Liver (tissue), 9 donors: ENCODE measurements around the gene NKX1-1. TPM values are rescaled to one million over a fixed set of nuclear protein-coding genes. Genes with fewer than 3 reads are reported as not detected.
"Not testable (repeated sequence)": the region's sequence is repeated elsewhere in the genome, so short reads cannot be mapped to it uniquely, and the experiment has no call there.

Experiments
- DNase-seq: peaks from one replicate; pipeline ENCODE4 v3.0.0-alpha.2; 2017; ENCODE audit warnings: low spot score
- H3K27ac ChIP-seq, 2 donors: one replicate each; pipeline ENCODE4 v1.7.0; 2013; ENCODE audit warnings: inconsistent platforms in 2 of 2, low read length in 2 of 2, control low read depth in 1 of 2, low read depth in 1 of 2, mild to moderate bottlenecking in 1 of 2
- H3K27me3 ChIP-seq, 4 donors: one replicate each; pipeline versions ENCODE4 v1.6.1 to v1.7.0; 2013; ENCODE audit warnings: low read length in 3 of 4, inconsistent platforms in 1 of 4, mild to moderate bottlenecking in 1 of 4, moderate library complexity in 1 of 4; ENCODE audit not compliant: control insufficient read depth in 4 of 4, insufficient read depth in 4 of 4
- H3K36me3 ChIP-seq, 4 donors: one replicate each; pipeline versions ENCODE4 v1.6.1 to v1.7.0; 2013; ENCODE audit warnings: low read length in 3 of 4, mild to moderate bottlenecking in 3 of 4, low read depth in 1 of 4, moderate library complexity in 1 of 4; ENCODE audit not compliant: control insufficient read depth in 4 of 4, insufficient read depth in 3 of 4
- H3K4me1 ChIP-seq, 4 donors: one replicate each; pipeline versions ENCODE4 v1.6.1 to v1.7.0; 2013; ENCODE audit warnings: low read length in 3 of 4, mild to moderate bottlenecking in 3 of 4, moderate library complexity in 1 of 4; ENCODE audit not compliant: control insufficient read depth in 4 of 4, insufficient read depth in 4 of 4
- H3K4me3 ChIP-seq, 3 donors: one replicate each; pipeline versions ENCODE4 v1.6.1 to v1.7.0; 2013; ENCODE audit warnings: low read length in 3 of 3, control low read depth in 1 of 3, low read depth in 1 of 3, mild to moderate bottlenecking in 1 of 3
- H3K9ac ChIP-seq, 2 donors: one replicate each; pipeline ENCODE4 v1.7.0; 2013; ENCODE audit warnings: low read length in 2 of 2, mild to moderate bottlenecking in 2 of 2, moderate library complexity in 2 of 2, control low read depth in 1 of 2, low read depth in 1 of 2
- H3K9me3 ChIP-seq, 4 donors: one replicate each; pipeline versions ENCODE4 v1.6.1 to v1.7.0; 2013; ENCODE audit warnings: low read length in 3 of 4; ENCODE audit not compliant: control insufficient read depth in 4 of 4
- FOXA1 ChIP-seq: IDR thresholded peaks from 2 replicates; pipeline ENCODE4 v1.6.1; 2016; ENCODE audit warnings: antibody characterized with exemption
- FOXA2 ChIP-seq: IDR thresholded peaks from 2 replicates; pipeline ENCODE4 v1.6.1; 2016; ENCODE audit warnings: antibody characterized with exemption
- HNF4A ChIP-seq, 2 donors: conservative IDR thresholded peaks; 2 replicates each; pipeline ENCODE4 v1.6.1; 2016; ENCODE audit warnings: antibody characterized with exemption in 2 of 2, mild to moderate bottlenecking in 2 of 2
- HNF4G ChIP-seq: IDR thresholded peaks from 2 replicates; pipeline ENCODE4 v1.6.1; 2016; ENCODE audit warnings: antibody characterized with exemption
- JUND ChIP-seq, 2 donors: IDR thresholded peaks; 2 replicates each; pipeline ENCODE4 v1.6.1; 2016; ENCODE audit warnings: antibody characterized with exemption in 2 of 2
- RAD21 ChIP-seq, 2 donors: IDR thresholded peaks; 2 replicates each; pipeline ENCODE4 v1.6.1; 2016; ENCODE audit warnings: antibody characterized with exemption in 2 of 2, mild to moderate bottlenecking in 2 of 2
- RXRA ChIP-seq, 2 donors: IDR thresholded peaks; 2 replicates each; pipeline ENCODE4 v1.6.1; 2017 to 2018; ENCODE audit warnings: antibody characterized with exemption in 2 of 2, mild to moderate bottlenecking in 1 of 2
- SP1 ChIP-seq: IDR thresholded peaks from 2 replicates; pipeline ENCODE4 v1.6.1; 2018; ENCODE audit warnings: antibody characterized with exemption, mild to moderate bottlenecking
- TAF1 ChIP-seq: conservative IDR thresholded peaks from 2 replicates; pipeline ENCODE4 v1.6.1; 2016; ENCODE audit warnings: antibody characterized with exemption, mild to moderate bottlenecking
- YY1 ChIP-seq: IDR thresholded peaks from 2 replicates; pipeline ENCODE4 v1.6.1; 2016; ENCODE audit warnings: antibody characterized with exemption, mild to moderate bottlenecking
- WGBS: extraction: QIAGEN DNeasy Blood & Tissue Kit; methylation state at CpG from one replicate; pipeline ENCODE4 v1.1.7; 2013; 5-methylcytosine and 5-hydroxymethylcytosine counted together
- polyA plus RNA-seq, 2 donors: library from polyadenylated mRNA; stranded (reverse) in 1 of 2; unstranded in 1 of 2; fragments of 200-250 nt in 1 of 2; fragments of >200 nt in 1 of 2; fragmentation: Nextera tagmentation in 1 of 2; extraction: Ambion mirVana in 1 of 2; gene quantifications; one replicate each; pipeline versions ENCODE4 v1.2.1 to v1.2.3, GENCODE V29; 2013 to 2015
- total RNA-seq, 2 donors: library from RNA; depleted of rRNA; stranded (reverse); fragments of >200 nt; gene quantifications; one replicate each; pipeline ENCODE4 v1.2.3, GENCODE V29; 2014
- TF ChIP-seq, protein P1 (sequence below): IDR thresholded peaks from 2 replicates; pipeline ENCODE4 v1.6.1; 2016; ENCODE audit warnings: antibody characterized with exemption
- TF ChIP-seq, protein P2 (sequence below): IDR thresholded peaks from 2 replicates; pipeline ENCODE4 v1.6.1; 2016; ENCODE audit warnings: antibody characterized with exemption
- TF ChIP-seq, protein P3 (sequence below): fragments of 150-350 bp; IDR thresholded peaks from 2 replicates; pipeline ENCODE4 v1.5.1; 2017; ENCODE audit warnings: improper control_type of control experiment, low read depth, low read length; ENCODE audit not compliant: missing input control
- TF ChIP-seq, protein P4 (sequence below): IDR thresholded peaks from 2 replicates; pipeline ENCODE4 v1.6.1; 2016; ENCODE audit warnings: antibody characterized with exemption, mild to moderate bottlenecking
- TF ChIP-seq, protein P5 (sequence below): IDR thresholded peaks from 2 replicates; pipeline ENCODE4 v1.6.1; 2016; ENCODE audit warnings: antibody characterized with exemption
- donor health status: healthy.
- donor health status: healthy.
- donor health status: healthy.
- donor health status: healthy.
- donor health status: healthy.

Gene NKX1-1
- total and polyA plus RNA-seq, 4 donors = not detected

DNA sequence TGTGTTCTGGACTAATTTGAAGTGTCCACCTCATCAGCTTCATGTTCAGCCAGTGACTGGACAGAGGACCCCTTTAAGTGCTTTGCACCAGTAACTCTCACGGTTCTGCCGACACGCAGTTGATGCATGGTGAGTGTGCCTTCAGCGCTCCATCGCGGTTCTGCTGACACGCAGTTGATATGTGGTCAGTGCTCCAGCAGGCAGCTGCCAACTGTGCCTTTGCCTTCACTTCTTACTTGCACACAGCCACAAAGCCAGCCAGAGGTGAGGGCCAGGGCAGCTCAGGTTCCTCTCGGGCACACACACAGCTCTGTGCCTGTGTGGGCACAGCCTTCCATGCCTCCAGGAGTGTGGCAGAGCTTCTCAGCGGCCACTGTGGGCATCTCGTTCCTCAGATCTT is 12.4 kb downstream of the NKX1-1 start:
- Histone ChIP-seq H3K4me3 (no peak overlapping the region), H3K27ac (no peak overlapping the region), H3K36me3 (peaks cover 4 to 17% (median 10%) of the 10 kb centered on the region in 4 donors), H3K9me3 (peaks cover 2 to 7% (median 6%) of the 10 kb centered on the region in 4 donors), H3K27me3 (no peaks in the 10 kb centered on the region), H3K4me1 (no peaks in the 10 kb centered on the region), H3K9ac (no peak overlapping the region)
- TF ChIP-seq HNF4G = no peak
- TF ChIP-seq JUND (IDR thresholded peaks at IDR 0.05) = no peak
- WGBS = 97% methylated on average over 10 of the region's 10 CpGs
- no peak for DNase-seq

DNA sequence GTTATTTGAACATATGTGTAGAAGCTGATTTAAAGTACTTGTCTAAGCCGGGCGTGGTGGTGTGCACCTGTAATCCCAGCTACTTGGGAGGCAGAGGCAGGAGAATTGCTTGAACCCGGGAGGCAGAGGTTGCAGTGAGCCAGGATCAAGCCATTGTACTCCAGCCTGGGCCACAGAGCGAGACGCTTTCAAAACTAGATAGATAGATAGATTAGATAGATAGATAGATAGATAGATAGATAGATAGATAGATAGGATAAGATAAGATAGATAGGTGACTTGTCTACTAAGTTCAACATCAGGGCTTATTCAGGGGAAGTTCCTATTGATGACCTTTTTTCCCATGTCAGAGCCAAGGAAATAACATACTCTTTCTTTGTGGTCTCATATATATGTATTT is 12.9 kb downstream of the NKX1-1 start:
- not testable (repeated sequence) for H3K9ac ChIP-seq, H3K4me3 ChIP-seq, H3K4me1 ChIP-seq, H3K27me3 ChIP-seq, H3K27ac ChIP-seq, H3K9me3 ChIP-seq, DNase-seq
- H3K36me3 ChIP-seq = peaks cover 4 to 20% (median 11%) of the 10 kb centered on the region in 4 donors
- 96% methylated on average over 5 of the region's 5 CpGs for WGBS

DNA sequence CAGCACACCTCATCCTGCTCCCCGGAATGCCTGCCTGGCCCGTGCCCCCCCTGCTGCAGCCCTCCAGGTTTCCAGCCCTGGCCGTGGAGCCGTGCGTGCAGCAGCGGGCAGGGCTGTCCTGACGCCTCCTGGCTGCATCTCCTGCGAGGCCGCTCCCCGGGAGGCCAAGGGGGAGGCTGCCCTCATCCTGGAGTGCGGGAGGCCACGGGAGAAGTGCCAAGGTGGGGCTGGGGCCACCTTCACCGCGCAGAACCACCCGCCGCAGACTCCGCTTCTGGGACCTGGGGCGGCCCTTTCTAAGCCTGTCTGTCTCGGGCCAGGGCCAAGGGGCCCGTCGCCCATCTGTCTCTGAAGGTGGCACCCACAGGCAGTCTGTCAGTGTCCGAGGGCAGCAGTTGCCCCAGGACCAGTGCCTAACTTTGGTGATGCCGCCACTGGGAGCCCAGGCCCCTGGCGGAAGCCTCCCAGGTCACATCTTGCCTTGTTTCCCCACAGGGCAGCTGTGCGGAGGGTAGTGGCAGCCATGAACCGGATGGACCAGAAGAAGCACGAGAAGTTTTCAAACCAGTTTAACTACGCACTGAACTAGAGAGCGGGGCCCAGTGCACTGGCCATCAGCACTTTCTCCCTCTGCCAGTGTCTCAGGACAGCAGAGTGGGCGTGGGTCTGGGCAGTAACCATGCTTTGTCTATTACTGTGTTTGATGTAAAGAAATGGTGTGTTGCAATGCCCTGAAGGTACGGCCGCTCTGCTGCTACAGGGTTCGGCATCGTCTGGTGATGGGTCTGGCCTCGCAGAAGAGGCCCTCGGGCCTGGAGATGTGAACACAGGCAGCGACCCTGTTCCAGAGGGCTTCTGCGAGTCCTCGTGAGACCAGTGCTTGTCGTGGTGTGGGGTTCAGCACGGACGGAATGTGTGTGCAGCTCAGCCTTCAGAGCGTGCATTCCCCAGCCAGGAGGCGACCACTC is 20.6 kb downstream of the NKX1-1 start:
- TF ChIP-seq RAD21 (IDR thresholded peaks at IDR 0.05) (no peak), SP1 (no peak), HNF4G (no peak), FOXA2 (no peak), FOXA1 (no peak), JUND (IDR thresholded peaks at IDR 0.05) (no peak), HNF4A (conservative IDR thresholded peaks at IDR 0.05) (no peak), YY1 (no peak), TAF1 (no peak), RXRA (IDR thresholded peaks at IDR 0.05) (no peak)
- TF ChIP-seq, protein P1, sequence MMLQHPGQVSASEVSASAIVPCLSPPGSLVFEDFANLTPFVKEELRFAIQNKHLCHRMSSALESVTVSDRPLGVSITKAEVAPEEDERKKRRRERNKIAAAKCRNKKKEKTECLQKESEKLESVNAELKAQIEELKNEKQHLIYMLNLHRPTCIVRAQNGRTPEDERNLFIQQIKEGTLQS = no peak
- TF ChIP-seq, protein P2, sequence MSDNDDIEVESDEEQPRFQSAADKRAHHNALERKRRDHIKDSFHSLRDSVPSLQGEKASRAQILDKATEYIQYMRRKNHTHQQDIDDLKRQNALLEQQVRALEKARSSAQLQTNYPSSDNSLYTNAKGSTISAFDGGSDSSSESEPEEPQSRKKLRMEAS = no peak
- TF ChIP-seq, protein P3, sequence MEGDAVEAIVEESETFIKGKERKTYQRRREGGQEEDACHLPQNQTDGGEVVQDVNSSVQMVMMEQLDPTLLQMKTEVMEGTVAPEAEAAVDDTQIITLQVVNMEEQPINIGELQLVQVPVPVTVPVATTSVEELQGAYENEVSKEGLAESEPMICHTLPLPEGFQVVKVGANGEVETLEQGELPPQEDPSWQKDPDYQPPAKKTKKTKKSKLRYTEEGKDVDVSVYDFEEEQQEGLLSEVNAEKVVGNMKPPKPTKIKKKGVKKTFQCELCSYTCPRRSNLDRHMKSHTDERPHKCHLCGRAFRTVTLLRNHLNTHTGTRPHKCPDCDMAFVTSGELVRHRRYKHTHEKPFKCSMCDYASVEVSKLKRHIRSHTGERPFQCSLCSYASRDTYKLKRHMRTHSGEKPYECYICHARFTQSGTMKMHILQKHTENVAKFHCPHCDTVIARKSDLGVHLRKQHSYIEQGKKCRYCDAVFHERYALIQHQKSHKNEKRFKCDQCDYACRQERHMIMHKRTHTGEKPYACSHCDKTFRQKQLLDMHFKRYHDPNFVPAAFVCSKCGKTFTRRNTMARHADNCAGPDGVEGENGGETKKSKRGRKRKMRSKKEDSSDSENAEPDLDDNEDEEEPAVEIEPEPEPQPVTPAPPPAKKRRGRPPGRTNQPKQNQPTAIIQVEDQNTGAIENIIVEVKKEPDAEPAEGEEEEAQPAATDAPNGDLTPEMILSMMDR = no peak
- TF ChIP-seq, protein P4, sequence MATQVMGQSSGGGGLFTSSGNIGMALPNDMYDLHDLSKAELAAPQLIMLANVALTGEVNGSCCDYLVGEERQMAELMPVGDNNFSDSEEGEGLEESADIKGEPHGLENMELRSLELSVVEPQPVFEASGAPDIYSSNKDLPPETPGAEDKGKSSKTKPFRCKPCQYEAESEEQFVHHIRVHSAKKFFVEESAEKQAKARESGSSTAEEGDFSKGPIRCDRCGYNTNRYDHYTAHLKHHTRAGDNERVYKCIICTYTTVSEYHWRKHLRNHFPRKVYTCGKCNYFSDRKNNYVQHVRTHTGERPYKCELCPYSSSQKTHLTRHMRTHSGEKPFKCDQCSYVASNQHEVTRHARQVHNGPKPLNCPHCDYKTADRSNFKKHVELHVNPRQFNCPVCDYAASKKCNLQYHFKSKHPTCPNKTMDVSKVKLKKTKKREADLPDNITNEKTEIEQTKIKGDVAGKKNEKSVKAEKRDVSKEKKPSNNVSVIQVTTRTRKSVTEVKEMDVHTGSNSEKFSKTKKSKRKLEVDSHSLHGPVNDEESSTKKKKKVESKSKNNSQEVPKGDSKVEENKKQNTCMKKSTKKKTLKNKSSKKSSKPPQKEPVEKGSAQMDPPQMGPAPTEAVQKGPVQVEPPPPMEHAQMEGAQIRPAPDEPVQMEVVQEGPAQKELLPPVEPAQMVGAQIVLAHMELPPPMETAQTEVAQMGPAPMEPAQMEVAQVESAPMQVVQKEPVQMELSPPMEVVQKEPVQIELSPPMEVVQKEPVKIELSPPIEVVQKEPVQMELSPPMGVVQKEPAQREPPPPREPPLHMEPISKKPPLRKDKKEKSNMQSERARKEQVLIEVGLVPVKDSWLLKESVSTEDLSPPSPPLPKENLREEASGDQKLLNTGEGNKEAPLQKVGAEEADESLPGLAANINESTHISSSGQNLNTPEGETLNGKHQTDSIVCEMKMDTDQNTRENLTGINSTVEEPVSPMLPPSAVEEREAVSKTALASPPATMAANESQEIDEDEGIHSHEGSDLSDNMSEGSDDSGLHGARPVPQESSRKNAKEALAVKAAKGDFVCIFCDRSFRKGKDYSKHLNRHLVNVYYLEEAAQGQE = no peak
- TF ChIP-seq, protein P5, sequence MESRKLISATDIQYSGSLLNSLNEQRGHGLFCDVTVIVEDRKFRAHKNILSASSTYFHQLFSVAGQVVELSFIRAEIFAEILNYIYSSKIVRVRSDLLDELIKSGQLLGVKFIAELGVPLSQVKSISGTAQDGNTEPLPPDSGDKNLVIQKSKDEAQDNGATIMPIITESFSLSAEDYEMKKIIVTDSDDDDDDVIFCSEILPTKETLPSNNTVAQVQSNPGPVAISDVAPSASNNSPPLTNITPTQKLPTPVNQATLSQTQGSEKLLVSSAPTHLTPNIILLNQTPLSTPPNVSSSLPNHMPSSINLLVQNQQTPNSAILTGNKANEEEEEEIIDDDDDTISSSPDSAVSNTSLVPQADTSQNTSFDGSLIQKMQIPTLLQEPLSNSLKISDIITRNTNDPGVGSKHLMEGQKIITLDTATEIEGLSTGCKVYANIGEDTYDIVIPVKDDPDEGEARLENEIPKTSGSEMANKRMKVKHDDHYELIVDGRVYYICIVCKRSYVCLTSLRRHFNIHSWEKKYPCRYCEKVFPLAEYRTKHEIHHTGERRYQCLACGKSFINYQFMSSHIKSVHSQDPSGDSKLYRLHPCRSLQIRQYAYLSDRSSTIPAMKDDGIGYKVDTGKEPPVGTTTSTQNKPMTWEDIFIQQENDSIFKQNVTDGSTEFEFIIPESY = no peak
- Histone ChIP-seq H3K36me3 (peaks cover 13 to 27% (median 20%) of the 10 kb centered on the region in 4 donors), H3K27ac (no peak overlapping the region), H3K9ac (no peak overlapping the region), H3K9me3 (peaks cover 0 to 6% (median 2%) of the 10 kb centered on the region in 4 donors), H3K4me3 (no peak overlapping the region), H3K4me1 (no peaks in the 10 kb centered on the region), H3K27me3 (no peaks in the 10 kb centered on the region)
- 97% methylated on average over 44 of the region's 44 CpGs for WGBS
- no peak for DNase-seq
